ENCODE measurements around the gene BEAN1.

- TF ChIP-seq EZH2 (IDR thresholded peaks at IDR 0.05) (no peak), CTCF (IDR thresholded peaks at IDR 0.05 in 2 of 3, conservative IDR thresholded peaks at IDR 0.05 in 1 of 3; ENCODE audit: borderline replicate concordance in 1 of 3, insufficient read depth in 1 of 3, low read depth in 2 of 3, low read length in 2 of 3) (no peak), RAD21 (IDR thresholded peaks at IDR 0.05; ENCODE audit: low read depth) (no peak), SP1 (IDR thresholded peaks at IDR 0.05; ENCODE audit: low read depth) (no peak), SRF (IDR thresholded peaks at IDR 0.05; ENCODE audit: low read depth) (no peak), EGR1 (IDR thresholded peaks at IDR 0.05; ENCODE audit: low read depth) (no peak), CBX3 (IDR thresholded peaks at IDR 0.05; ENCODE audit: low read depth) (no peak), POLR2A (IDR thresholded peaks at IDR 0.05; ENCODE audit: borderline replicate concordance, extremely low read depth, insufficient read depth, insufficient read length) (no peak), ELF1 (IDR thresholded peaks at IDR 0.05; ENCODE audit: borderline replicate concordance, low read depth) (no peak), ATF3 (IDR thresholded peaks at IDR 0.05) (no peak), EZH2phosphoT487 (IDR thresholded peaks at IDR 0.05; ENCODE audit: borderline replicate concordance) (no peak), YY1 (IDR thresholded peaks at IDR 0.05; ENCODE audit: extremely low read depth, insufficient replicate concordance, low read depth, low read length) (no peak), POLR2AphosphoS5 (IDR thresholded peaks at IDR 0.05; ENCODE audit: low read depth, low read length) (no peak)
These were observed 14.9 kb upstream of the BEAN1 start for GRCh38 chr16:66412182-66412581.

All from HCT116 (cell line).